Sigmoid colon (tissue), 7 donors: Measurements from ENCODE around the gene LSG1. TPM values are rescaled to one million over a fixed set of nuclear protein-coding genes. Genes with fewer than 3 reads are reported as not detected.

Experiments
- DNase-seq: peaks from one replicate; pipeline ENCODE4 v3.0.0-alpha.2; 2019
- H3K27ac ChIP-seq, 4 donors: fragments of 200-600 bp; sonication (generic); one replicate each; pipeline ENCODE4 v1.5.1; 2016 to 2019; ENCODE audit warnings: mild to moderate bottlenecking in 1 of 4
- H3K27me3 ChIP-seq, 3 donors: fragments of 200-600 bp; sonication (generic); one replicate each; pipeline ENCODE4 v1.5.1; 2019; ENCODE audit warnings: mild to moderate bottlenecking in 1 of 3
- H3K36me3 ChIP-seq, 4 donors: fragments of 200-600 bp; sonication (generic); one replicate each; pipeline ENCODE4 v1.5.1; 2016 to 2019
- H3K4me1 ChIP-seq, 4 donors: fragments of 200-600 bp; sonication (generic); one replicate each; pipeline ENCODE4 v1.5.1; 2017 to 2019
- H3K4me3 ChIP-seq, 4 donors: fragments of 200-600 bp; sonication (generic); one replicate each; pipeline ENCODE4 v1.5.1; 2017 to 2019; ENCODE audit warnings: mild to moderate bottlenecking in 2 of 4, moderate library complexity in 1 of 4
- H3K9me3 ChIP-seq, 4 donors: fragments of 200-600 bp in 3 of 4; sonication (generic) in 3 of 4; one replicate each; pipeline versions ENCODE4 v1.5.1 to v1.6.1; 2013 to 2019
- CTCF ChIP-seq, 4 experiments: fragments of 450-650 bp in 3 of 4; fragments of 200-600 bp in 1 of 4; IDR thresholded peaks; one replicate each; pipeline ENCODE4 v1.5.1; 2016 to 2019; ENCODE audit warnings: antibody characterized with exemption in 4 of 4, mild to moderate bottlenecking in 3 of 4, moderate library complexity in 2 of 4
- EP300 ChIP-seq, 4 donors: sonication (generic); formaldehyde crosslinking; IDR thresholded peaks; one replicate each; pipeline ENCODE4 v1.6.1; 2017; ENCODE audit warnings: antibody characterized with exemption in 4 of 4
- POLR2A ChIP-seq, 2 donors: fragments of 450-650 bp; IDR thresholded peaks; one replicate each; pipeline ENCODE4 v1.6.1; 2016; ENCODE audit warnings: antibody characterized with exemption in 2 of 2, mild to moderate bottlenecking in 2 of 2, moderate library complexity in 2 of 2
- POLR2AphosphoS5 ChIP-seq, 4 donors: sonication (generic); formaldehyde crosslinking; IDR thresholded peaks; one replicate each; pipeline ENCODE4 v1.6.1; 2017; ENCODE audit warnings: antibody characterized with exemption in 4 of 4
- WGBS, 2 donors: extraction: QIAGEN DNeasy Blood & Tissue Kit; methylation state at CpG; one replicate each; pipeline ENCODE4 v1.1.7; 2013; 5-methylcytosine and 5-hydroxymethylcytosine counted together
- intact Hi-C: fragments of 100-400 bp; cut with DNase I; formaldehyde crosslinking; loops from one replicate; pipeline ENCODE4 v1.15.1; 2023
- polyA plus RNA-seq, 3 donors: library from polyadenylated mRNA; stranded (reverse); fragments of 200-250 nt; gene quantifications; one replicate each; pipeline ENCODE4 v1.2.3, GENCODE V29; 2013
- total RNA-seq, 4 donors: library from RNA; depleted of rRNA; stranded (reverse); fragments of >200 nt; gene quantifications; one replicate each; pipeline ENCODE4 v1.1.0, GENCODE V29; 2016
- donor health status: healthy with polysubstance abuse.
- donor health status: Bipolar disorder and iron deficiency.
- donor health status: healthy.

Gene LSG1
- total and polyA plus RNA-seq, 7 donors = 6.0 to 32.4 (median 21.0) TPM

- Histone ChIP-seq H3K36me3 (no peaks in the 10 kb centered on the region), H3K27ac (peak overlapping the region; percentile 87 to 90 (median 88)), H3K4me3 (peak overlapping the region; percentile 63 to 78 (median 68)), H3K4me1 (peaks cover 0 to 49% (median 41%) of the 10 kb centered on the region in 4 donors), H3K27me3 (no peaks in the 10 kb centered on the region), H3K9me3 (no peaks in the 10 kb centered on the region)
- intact Hi-C loops = loop anchor here (2.0 to 10.0 kb wide), 2 partner anchors 81 to 297 kb away; no protein-coding TSS in a partner anchor
- peak; percentile 86 for DNase-seq
- TF ChIP-seq POLR2AphosphoS5 (IDR thresholded peaks at IDR 0.05) = peak in 1 of 4 donors; percentile 63
- no peak for TF ChIP-seq POLR2A (IDR thresholded peaks at IDR 0.05)
- TF ChIP-seq CTCF (IDR thresholded peaks at IDR 0.05) = peak in 2 of 4 experiments; percentile 9 to 14
- no peak for TF ChIP-seq EP300 (IDR thresholded peaks at IDR 0.05)
- 1 to 19% methylated on average over 57 of the region's 57 CpGs for whole genome bisulfite sequencing, 2 donors
These were observed 15.7 kb upstream of the LSG1 start for GRCh38 chr3:194687638-194688199.

- DNase-seq = peak; percentile 81
- H3K4me1 ChIP-seq = peaks cover 0 to 49% (median 43%) of the 10 kb centered on the region in 4 donors
- H3K27ac ChIP-seq = peak overlapping the region; percentile 87 to 90 (median 88)
- no peaks in the 10 kb centered on the region for H3K27me3 ChIP-seq
- intact Hi-C loops = loop anchor here (10.0 kb wide), 1 partner anchor 298 kb away; no protein-coding TSS in a partner anchor
- TF ChIP-seq POLR2AphosphoS5 (IDR thresholded peaks at IDR 0.05) (peak in 1 of 4 donors; percentile 14), POLR2A (IDR thresholded peaks at IDR 0.05) (no peak)
- H3K4me3 ChIP-seq = peak overlapping the region; percentile 63 to 78 (median 68)
- H3K9me3 ChIP-seq = no peaks in the 10 kb centered on the region
- WGBS, 2 donors = 3 to 9% methylated on average over 86 of the region's 86 CpGs
- H3K36me3 ChIP-seq = no peaks in the 10 kb centered on the region
These were observed 15.0 kb upstream of the LSG1 start for GRCh38 chr3:194686816-194687637.

GRCh38 chr3:194686414-194686815, 14.4 kb upstream of the LSG1 start:
- intact Hi-C loops = loop anchor here (10.0 kb wide), 1 partner anchor 298 kb away; no protein-coding TSS in a partner anchor
- Histone ChIP-seq H3K4me1 (peaks cover 0 to 49% (median 43%) of the 10 kb centered on the region in 4 donors), H3K9me3 (no peaks in the 10 kb centered on the region), H3K27me3 (no peaks in the 10 kb centered on the region), H3K27ac (peak overlapping the region; percentile 87 to 90 (median 88)), H3K36me3 (no peaks in the 10 kb centered on the region), H3K4me3 (peak overlapping the region; percentile 63 to 78 (median 68))
- DNase-seq = no peak
- TF ChIP-seq EP300 (IDR thresholded peaks at IDR 0.05) = no peak
- TF ChIP-seq POLR2AphosphoS5 (IDR thresholded peaks at IDR 0.05) = no peak
- no peak for TF ChIP-seq POLR2A (IDR thresholded peaks at IDR 0.05)
- no peak for TF ChIP-seq CTCF (IDR thresholded peaks at IDR 0.05)
- 0% methylated on average over 29 of the region's 29 CpGs for WGBS, 2 donors

- intact Hi-C loops = loop anchor here (1.0 to 10.0 kb wide), 2 partner anchors 299 to 574 kb away; no protein-coding TSS in a partner anchor
- H3K4me3 ChIP-seq = peak within 1 kb of the TSS; percentile 63 to 78 (median 68)
- peak; percentile 98 for DNase-seq
- H3K4me1 ChIP-seq = peaks cover 0 to 49% (median 43%) of the 10 kb centered on the region in 4 donors
- TF ChIP-seq POLR2A (IDR thresholded peaks at IDR 0.05) = peak; percentile 99
- TF ChIP-seq EP300 (IDR thresholded peaks at IDR 0.05) = peak in 2 of 4 donors; percentile 27 to 28
- TF ChIP-seq POLR2AphosphoS5 (IDR thresholded peaks at IDR 0.05) = peak; percentile 100
- TF ChIP-seq CTCF (IDR thresholded peaks at IDR 0.05) = peak in 1 of 4 experiments; percentile 21
- 0 to 1% methylated on average over 70 of the region's 70 CpGs for WGBS, 2 donors
- H3K9me3 ChIP-seq = no peaks in the 10 kb centered on the region
- H3K27ac ChIP-seq = peak within 1 kb of the TSS; percentile 87 to 90 (median 88)
- no peaks in the 10 kb centered on the region for H3K36me3 ChIP-seq
- H3K27me3 ChIP-seq = no peaks in the 10 kb centered on the region
These were observed 13.9 kb upstream of the LSG1 start, which contains the start of gene FAM43A for GRCh38 chr3:194685718-194686413. Gene FAM43A (plus strand): TSS chr3:194685883. CDS start chr3:194686827, 944 bp downstream.
